Kidney epithelial cell (primary cell): Measurements from ENCODE around the gene KCNMA1. TPM values are rescaled to one million over a fixed set of nuclear protein-coding genes. Genes with fewer than 3 reads are reported as not detected.

Source experiments
- DNase-seq: peaks from one replicate; pipeline ENCODE4 v3.0.0-alpha.2; 2010; ENCODE audit warnings: low read depth
- H3K27me3 ChIP-seq: 2 replicates; pipeline ENCODE4 v1.6.0; 2011; ENCODE audit warnings: low read length; ENCODE audit not compliant: control insufficient read depth, insufficient read depth
- H3K36me3 ChIP-seq: 2 replicates; pipeline ENCODE4 v1.5.1; 2011; ENCODE audit warnings: low read length; ENCODE audit not compliant: control insufficient read depth, insufficient read depth
- H3K4me3 ChIP-seq: 2 replicates; pipeline ENCODE4 v1.5.1; 2011; ENCODE audit warnings: low read depth, mild to moderate bottlenecking, control low read depth, low read length
- total RNA-seq: library from RNA; depleted of rRNA; stranded (reverse); fragments of >200 nt; gene quantifications from 2 replicates; pipeline ENCODE4 v1.2.3, GENCODE V29; 2015
- TF ChIP-seq, protein P1 (sequence below): IDR thresholded peaks from 2 replicates; pipeline ENCODE4 v1.5.1; 2011; ENCODE audit warnings: mild to moderate bottlenecking, moderate library complexity, low read length, control low read depth, inconsistent platforms; ENCODE audit not compliant: insufficient read depth, poor library complexity, severe bottlenecking

Gene KCNMA1
- total RNA-seq, 1 donor from 2014 or later = 18.9 TPM

DNA sequence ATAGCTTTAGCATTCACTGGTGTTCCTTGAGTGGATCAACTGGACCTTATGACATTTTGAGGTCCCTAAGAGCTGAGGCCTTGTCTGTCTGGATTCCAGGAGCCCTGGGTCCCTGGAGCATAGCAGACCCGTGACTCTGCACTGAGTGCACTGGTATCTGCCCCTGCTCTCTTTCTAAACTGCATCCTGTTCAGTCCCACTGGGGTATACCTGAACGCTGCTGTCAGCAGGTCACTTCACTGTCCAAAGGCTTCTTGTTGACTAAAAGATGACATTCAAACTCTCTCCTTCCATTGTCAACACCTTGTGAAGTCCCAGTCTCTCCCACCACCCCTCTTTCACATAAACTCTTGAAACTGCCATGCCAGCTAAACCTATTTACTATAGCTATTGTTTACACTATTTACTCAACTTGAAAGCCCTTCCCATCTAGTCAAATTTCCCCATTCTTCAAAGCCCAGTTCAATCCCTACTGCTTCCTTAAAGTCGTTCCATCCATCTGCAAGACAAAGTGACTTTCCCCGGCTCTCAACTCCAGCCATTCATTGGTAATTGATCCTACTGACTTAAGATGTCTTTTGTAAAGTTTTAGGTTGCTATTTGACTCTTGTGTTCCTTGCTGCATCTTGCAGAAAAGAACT is 523.3 kb downstream of the KCNMA1 start:
- Histone ChIP-seq H3K4me3 (no peak overlapping the region), H3K36me3 (no peaks in the 10 kb centered on the region), H3K27me3 (no peaks in the 10 kb centered on the region)
- TF ChIP-seq, protein P1, sequence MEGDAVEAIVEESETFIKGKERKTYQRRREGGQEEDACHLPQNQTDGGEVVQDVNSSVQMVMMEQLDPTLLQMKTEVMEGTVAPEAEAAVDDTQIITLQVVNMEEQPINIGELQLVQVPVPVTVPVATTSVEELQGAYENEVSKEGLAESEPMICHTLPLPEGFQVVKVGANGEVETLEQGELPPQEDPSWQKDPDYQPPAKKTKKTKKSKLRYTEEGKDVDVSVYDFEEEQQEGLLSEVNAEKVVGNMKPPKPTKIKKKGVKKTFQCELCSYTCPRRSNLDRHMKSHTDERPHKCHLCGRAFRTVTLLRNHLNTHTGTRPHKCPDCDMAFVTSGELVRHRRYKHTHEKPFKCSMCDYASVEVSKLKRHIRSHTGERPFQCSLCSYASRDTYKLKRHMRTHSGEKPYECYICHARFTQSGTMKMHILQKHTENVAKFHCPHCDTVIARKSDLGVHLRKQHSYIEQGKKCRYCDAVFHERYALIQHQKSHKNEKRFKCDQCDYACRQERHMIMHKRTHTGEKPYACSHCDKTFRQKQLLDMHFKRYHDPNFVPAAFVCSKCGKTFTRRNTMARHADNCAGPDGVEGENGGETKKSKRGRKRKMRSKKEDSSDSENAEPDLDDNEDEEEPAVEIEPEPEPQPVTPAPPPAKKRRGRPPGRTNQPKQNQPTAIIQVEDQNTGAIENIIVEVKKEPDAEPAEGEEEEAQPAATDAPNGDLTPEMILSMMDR = no peak
- DNase-seq = no peak

DNA sequence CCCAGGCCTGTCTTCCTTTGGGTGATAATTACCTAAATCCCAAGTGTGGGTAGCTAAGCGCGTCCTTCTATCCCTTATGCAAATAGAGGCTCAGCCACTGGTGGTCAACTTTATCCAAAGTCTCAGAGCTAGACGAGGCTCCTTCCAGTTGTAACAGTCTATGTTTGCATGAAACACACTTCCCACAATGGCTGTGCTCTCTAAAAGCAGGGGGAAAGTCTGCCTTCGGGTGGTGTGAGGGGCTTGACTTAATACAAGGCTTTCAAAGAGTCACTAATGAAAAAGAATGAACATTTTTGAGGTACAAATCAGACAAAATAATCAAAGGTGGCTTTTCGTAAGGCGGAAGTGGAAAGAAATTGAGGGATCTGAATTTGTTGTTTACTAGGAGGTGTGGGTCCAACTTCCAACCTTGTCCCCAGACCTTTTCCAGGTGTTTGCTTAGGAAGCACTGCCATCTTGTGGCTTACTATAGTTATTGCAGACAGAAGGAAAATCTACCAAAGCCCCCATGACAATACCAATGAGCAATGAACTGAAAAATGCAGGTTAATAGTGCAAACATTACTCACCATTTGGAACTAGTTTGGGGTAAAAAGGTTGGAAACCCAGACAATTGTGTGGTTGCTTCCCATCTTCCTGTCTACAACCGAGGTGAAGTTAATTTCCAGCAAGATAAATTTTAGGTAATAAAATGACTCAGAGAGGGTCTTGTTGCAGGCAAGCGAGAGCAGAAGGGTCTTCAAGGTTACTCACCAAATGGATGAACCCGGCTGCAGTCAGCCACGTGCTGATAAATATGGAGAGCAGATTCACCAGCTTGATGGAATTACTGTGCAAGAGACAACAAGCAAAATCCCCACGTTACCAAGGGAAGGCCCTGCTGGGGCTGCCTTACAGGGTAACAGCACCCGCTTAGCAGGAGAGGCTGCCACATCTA is 525.7 kb downstream of the KCNMA1 start:
- TF ChIP-seq, protein P1 = peak; percentile 68
- H3K36me3 ChIP-seq = no peaks in the 10 kb centered on the region
- DNase-seq = peak; percentile 67
- no peak overlapping the region for H3K4me3 ChIP-seq
- no peaks in the 10 kb centered on the region for H3K27me3 ChIP-seq

DNA sequence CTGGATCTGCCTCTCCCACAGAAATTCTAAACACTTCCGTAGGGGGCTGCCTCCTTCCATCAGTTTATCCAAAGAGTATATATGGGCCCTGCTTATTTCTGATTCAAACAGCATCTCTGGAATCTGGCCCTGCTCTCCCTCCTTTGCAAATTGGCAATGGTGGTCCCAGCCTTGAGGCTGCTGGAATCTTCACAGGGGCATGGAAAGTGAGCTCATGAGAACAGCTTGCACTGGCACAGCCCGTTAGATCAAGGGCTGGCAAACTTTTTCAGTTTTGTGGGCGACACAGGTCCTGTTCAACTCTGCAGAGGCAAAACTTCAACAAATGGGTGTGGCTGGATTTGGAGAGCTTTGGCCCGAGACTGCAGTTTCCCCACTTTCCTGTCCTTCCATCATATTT is 526.9 kb downstream of the KCNMA1 start:
- DNase-seq = no peak
- Histone ChIP-seq H3K36me3 (no peaks in the 10 kb centered on the region), H3K27me3 (no peaks in the 10 kb centered on the region), H3K4me3 (no peak overlapping the region)
- TF ChIP-seq, protein P1 = no peak

DNA sequence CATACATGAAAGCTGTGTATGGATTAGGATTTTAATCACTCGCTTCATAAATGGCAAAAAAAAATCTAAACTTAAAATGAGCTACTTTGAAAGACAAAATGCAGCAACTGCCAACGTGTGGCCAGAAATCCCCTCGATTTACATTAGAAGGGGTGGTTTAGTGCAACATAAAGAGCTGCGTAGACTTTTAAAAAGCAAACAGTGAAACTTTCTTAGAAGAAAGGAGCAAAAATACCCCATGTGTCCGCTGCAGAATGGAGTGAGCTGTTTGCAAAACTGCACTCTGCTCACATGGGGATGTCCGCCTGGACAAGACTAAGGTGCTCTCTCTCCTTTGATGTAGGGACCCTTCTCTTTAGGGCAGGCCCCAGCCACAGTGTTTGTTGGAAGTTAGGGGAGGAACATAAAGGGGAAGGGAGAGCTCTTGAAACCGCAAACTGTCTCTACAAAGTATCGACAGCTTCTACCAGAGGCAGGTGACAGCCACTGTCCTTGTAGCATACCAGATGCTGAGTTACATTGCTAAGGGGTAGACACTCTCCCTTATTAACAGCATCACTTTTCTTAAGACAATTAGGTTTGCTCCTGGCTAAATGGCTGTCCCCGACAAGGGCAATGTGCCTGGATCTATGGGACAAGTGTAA is 528.1 kb downstream of the KCNMA1 start:
- DNase-seq = no peak
- H3K4me3 ChIP-seq = no peak overlapping the region
- TF ChIP-seq, protein P1 = no peak
- no peaks in the 10 kb centered on the region for H3K27me3 ChIP-seq
- no peaks in the 10 kb centered on the region for H3K36me3 ChIP-seq

DNA sequence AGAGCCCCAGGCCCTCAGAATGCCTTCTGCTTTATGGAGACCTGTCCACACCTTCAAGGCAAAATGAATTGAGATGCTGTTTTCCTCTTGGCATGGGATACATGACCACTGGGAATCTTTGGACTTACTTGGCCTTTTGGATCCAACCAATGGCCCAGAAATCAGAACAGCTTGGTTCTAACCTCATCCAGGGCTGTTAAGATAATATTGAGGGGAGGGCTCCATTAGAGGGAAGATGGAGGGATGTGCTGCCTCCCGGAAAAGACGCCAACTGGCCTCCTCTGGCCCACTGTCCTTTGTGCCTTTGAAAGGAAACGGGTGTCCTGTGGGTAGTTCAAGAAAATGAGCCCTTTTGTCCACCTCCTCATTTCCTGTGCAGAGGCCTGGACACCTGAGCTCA is 530.9 kb downstream of the KCNMA1 start:
- TF ChIP-seq, protein P1 = no peak
- Histone ChIP-seq H3K27me3 (no peaks in the 10 kb centered on the region), H3K4me3 (no peak overlapping the region), H3K36me3 (no peaks in the 10 kb centered on the region)
- DNase-seq = no peak
